Neural cell (in vitro differentiated cells): ENCODE results near the gene ADGB. TPM values are rescaled to one million over a fixed set of nuclear protein-coding genes. Genes with fewer than 3 reads are reported as not detected.

Experiments
- H2AFZ ChIP-seq: fragments of 200-600, 300-800 bp; sonication (generic), shearing (Covaris generic); 2 replicates; pipeline ENCODE4 v1.6.0; 2014; ENCODE audit warnings: low read depth, mild to moderate bottlenecking, antibody characterized with exemption, low read length, moderate library complexity
- H3F3A ChIP-seq: fragments of 200-600 bp; shearing (Covaris generic); 2 replicates; pipeline ENCODE4 v1.6.1; 2016; ENCODE audit warnings: mild to moderate bottlenecking, moderate library complexity, mixed read lengths, antibody characterized with exemption, low read length; ENCODE audit not compliant: insufficient read depth, poor library complexity, severe bottlenecking
- H3K27ac ChIP-seq: fragments of 200-600, 300-800 bp; sonication (generic), shearing (Covaris generic); 2 replicates; pipeline ENCODE4 v1.5.1; 2014; ENCODE audit warnings: mild to moderate bottlenecking, low read length, moderate library complexity
- H3K27me3 ChIP-seq: fragments of 300-800, 200-600 bp; sonication (generic), shearing (Covaris generic); 2 replicates; pipeline ENCODE4 v1.6.0; 2014; ENCODE audit warnings: mild to moderate bottlenecking, low read depth, low read length, moderate library complexity; ENCODE audit not compliant: insufficient read depth
- H3K36me3 ChIP-seq: fragments of 300-800, 200-600 bp; sonication (generic), shearing (Covaris generic); 2 replicates; pipeline ENCODE4 v1.5.1; 2014; ENCODE audit warnings: mild to moderate bottlenecking, antibody characterized with exemption, low read length, moderate library complexity; ENCODE audit not compliant: insufficient read depth
- H3K4me2 ChIP-seq: fragments of 300-800, 200-600 bp; sonication (generic), shearing (Covaris generic); 2 replicates; pipeline ENCODE4 v1.6.0; 2014; ENCODE audit warnings: mild to moderate bottlenecking, low read length
- H3K4me3 ChIP-seq: fragments of 300-800, 200-600 bp; sonication (generic), shearing (Covaris generic); 2 replicates; pipeline ENCODE4 v1.5.1; 2014; ENCODE audit warnings: mild to moderate bottlenecking, low read length, moderate library complexity
- H3K79me2 ChIP-seq: fragments of 200-600 bp; shearing (Covaris generic); replicated peaks from 2 replicates; pipeline ENCODE4 v1.6.0; 2014; ENCODE audit warnings: mild to moderate bottlenecking, low read length, moderate library complexity; ENCODE audit not compliant: insufficient read depth
- H3K9ac ChIP-seq: fragments of 300-800, 200-600 bp; sonication (generic), shearing (Covaris generic); 2 replicates; pipeline ENCODE4 v1.6.1; 2016; ENCODE audit warnings: mild to moderate bottlenecking, low read length, mixed read lengths
- H3K9me2 ChIP-seq: fragments of 200-600 bp; shearing (Covaris generic); 2 replicates; pipeline ENCODE4 v1.6.1; 2016; ENCODE audit warnings: mild to moderate bottlenecking, low read length, mixed read lengths; ENCODE audit not compliant: insufficient read depth
- H3K9me3 ChIP-seq: fragments of 200-600, 300-800 bp; sonication (generic), shearing (Covaris generic); 2 replicates; pipeline ENCODE4 v1.6.1; 2016; ENCODE audit warnings: mild to moderate bottlenecking, mixed run types, low read length, moderate library complexity, mixed read lengths
- H4K20me1 ChIP-seq: fragments of 200-600 bp; shearing (Covaris generic); 2 replicates; pipeline ENCODE4 v1.6.1; 2016; ENCODE audit warnings: mild to moderate bottlenecking, mixed run types; ENCODE audit not compliant: insufficient read depth
- CTCF ChIP-seq: fragments of 450-650 bp; IDR thresholded peaks from 2 replicates; pipeline ENCODE4 v1.5.1; 2014; ENCODE audit warnings: antibody characterized with exemption, mild to moderate bottlenecking, moderate library complexity; ENCODE audit not compliant: poor library complexity, severe bottlenecking
- EP300 ChIP-seq: fragments of 450-650 bp; conservative IDR thresholded peaks from 2 replicates; pipeline ENCODE4 v1.6.1; 2014; ENCODE audit warnings: antibody characterized with exemption, mild to moderate bottlenecking, moderate library complexity; ENCODE audit not compliant: poor library complexity, severe bottlenecking
- EZH2 ChIP-seq: fragments of 200-600, 300-800 bp; shearing (Covaris generic), sonication (generic); IDR thresholded peaks from 2 replicates; pipeline ENCODE4 v1.6.1; 2014; ENCODE audit warnings: antibody characterized with exemption, low read length, borderline replicate concordance, mild to moderate bottlenecking; ENCODE audit not compliant: insufficient read depth, poor library complexity, severe bottlenecking
- MXI1 ChIP-seq: fragments of 450-650 bp; conservative IDR thresholded peaks from 2 replicates; pipeline ENCODE4 v1.6.1; 2014; ENCODE audit warnings: antibody characterized with exemption, mild to moderate bottlenecking; ENCODE audit not compliant: poor library complexity, severe bottlenecking
- POLR2AphosphoS5 ChIP-seq: IDR thresholded peaks from 2 replicates; pipeline ENCODE4 v1.6.1; 2012
- RAD21 ChIP-seq: fragments of 450-650 bp; conservative IDR thresholded peaks from 2 replicates; pipeline ENCODE4 v1.6.1; 2014; ENCODE audit warnings: antibody characterized with exemption, mild to moderate bottlenecking, moderate library complexity
- REST ChIP-seq: IDR thresholded peaks from 2 replicates; pipeline ENCODE4 v1.6.1; 2012; ENCODE audit warnings: borderline replicate concordance
- SMC3 ChIP-seq: fragments of 450-650 bp; conservative IDR thresholded peaks from 2 replicates; pipeline ENCODE4 v1.6.1; 2014; ENCODE audit warnings: antibody characterized with exemption, mild to moderate bottlenecking, moderate library complexity; ENCODE audit not compliant: poor library complexity
- TAF1 ChIP-seq: IDR thresholded peaks from 2 replicates; pipeline ENCODE4 v1.6.1; 2012; ENCODE audit warnings: low read depth
- polyA plus RNA-seq: library from polyadenylated mRNA; depleted of rRNA; stranded (reverse); fragments of >200 nt; gene quantifications from 2 replicates; pipeline ENCODE4 v1.2.3, GENCODE V29; 2014

Gene ADGB
- polyA plus RNA-seq, 1 donor from 2014 or later = not detected

GRCh38 chr6:146595972-146596731 lies 2.6 kb upstream of the ADGB start:
- no peak overlapping the region for H3K27ac ChIP-seq
- no peaks in the 10 kb centered on the region for H3K36me3 ChIP-seq
- H3K9me2 ChIP-seq = no peaks in the 10 kb centered on the region
- no peaks in the 10 kb centered on the region for H4K20me1 ChIP-seq
- H3K9ac ChIP-seq = no peak overlapping the region
- TF ChIP-seq EZH2 = no peak
- TF ChIP-seq TAF1 = no peak
- no peak for TF ChIP-seq EP300
- TF ChIP-seq SMC3 = no peak
- TF ChIP-seq POLR2AphosphoS5 = no peak
- no peak for TF ChIP-seq CTCF
- no peak for TF ChIP-seq RAD21
- TF ChIP-seq MXI1 = no peak
- no peak for TF ChIP-seq REST
- no peak overlapping the region for H2AFZ ChIP-seq
- H3K27me3 ChIP-seq = no peaks in the 10 kb centered on the region
- no peak overlapping the region for H3K4me3 ChIP-seq
- H3F3A ChIP-seq = no peaks in the 10 kb centered on the region
- no peak overlapping the region for H3K4me2 ChIP-seq
- H3K79me2 ChIP-seq = no peaks in the 10 kb centered on the region
- no peaks in the 10 kb centered on the region for H3K9me3 ChIP-seq

GRCh38 chr6:146601352-146601751 lies 2.6 kb downstream of the ADGB start:
- Histone ChIP-seq H3K27me3 (no peaks in the 10 kb centered on the region), H3K4me3 (no peak overlapping the region), H3K27ac (no peak overlapping the region), H2AFZ (no peak overlapping the region), H3K36me3 (no peaks in the 10 kb centered on the region), H4K20me1 (no peaks in the 10 kb centered on the region), H3F3A (no peaks in the 10 kb centered on the region), H3K4me2 (no peak overlapping the region), H3K9me2 (no peaks in the 10 kb centered on the region), H3K9ac (no peak overlapping the region), H3K79me2 (no peaks in the 10 kb centered on the region), H3K9me3 (no peaks in the 10 kb centered on the region)
- TF ChIP-seq POLR2AphosphoS5 (no peak), CTCF (no peak), SMC3 (no peak), RAD21 (no peak), REST (no peak), MXI1 (no peak), EP300 (no peak), TAF1 (no peak), EZH2 (no peak)
